Middle frontal gyrus (tissue), 1 donor: ENCODE data around the gene TUBA1A.
"Not testable (repeated sequence)": the region's sequence is repeated elsewhere in the genome, so short reads cannot be mapped to it uniquely, and the experiment has no call there.

ENCODE experiments used
- DNase-seq: peaks from one replicate; pipeline ENCODE4 v3.0.0-alpha.2; 2015; ENCODE audit warnings: low spot score; ENCODE audit errors: extremely low spot score

Gene TUBA1A

GRCh38 chr12:49160399-49160798 lies 28.5 kb downstream of the TUBA1A start:
- no peak for DNase-seq

- DNase-seq: no peak
These were observed 34.7 kb downstream of the TUBA1A start for GRCh38 chr12:49154221-49154620.

- no peak for DNase-seq
These were observed 41.5 kb downstream of the TUBA1A start for GRCh38 chr12:49147384-49147783.

- no peak for DNase-seq
These were observed 42.5 kb downstream of the TUBA1A start for GRCh38 chr12:49146406-49146805.

GRCh38 chr12:49144384-49144783 lies 44.5 kb downstream of the TUBA1A start:
- DNase-seq: no peak

GRCh38 chr12:49138999-49139398 lies 49.9 kb downstream of the TUBA1A start:
- DNase-seq: no peak

- DNase-seq: no peak
These were observed 50.3 kb downstream of the TUBA1A start for GRCh38 chr12:49138587-49138986.

GRCh38 chr12:49137476-49137875 lies 51.4 kb downstream of the TUBA1A start:
- DNase-seq: no peak

GRCh38 chr12:49136997-49137396 lies 51.9 kb downstream of the TUBA1A start:
- DNase-seq: not testable (repeated sequence)
